Subcutaneous adipose tissue (tissue), 4 donors: ENCODE results near the gene ACSS3. TPM values are rescaled to one million over a fixed set of nuclear protein-coding genes. Genes with fewer than 3 reads are reported as not detected.

Experiments used
- CTCF ChIP-seq: fragments of 450-650 bp; IDR thresholded peaks from one replicate; pipeline ENCODE4 v1.5.1; 2016; ENCODE audit warnings: low read depth, mild to moderate bottlenecking, control low read depth, antibody characterized with exemption, moderate library complexity
- total RNA-seq, 4 donors: library from RNA; depleted of rRNA; stranded (reverse); fragments of >200 nt; gene quantifications; one replicate each; pipeline ENCODE4 v1.1.0, GENCODE V29; 2016

ACSS3 gene
- total RNA-seq, 4 donors from 2014 or later: 92.1 to 169 (median 134) TPM

GRCh38 chr12:81288651-81289050, 210.8 kb downstream of the ACSS3 start:
- TF ChIP-seq CTCF: no peak

- TF ChIP-seq CTCF: no peak
Measured at GRCh38 chr12:81294325-81295190, 216.7 kb downstream of the ACSS3 start.

GRCh38 chr12:81295251-81295650, 217.4 kb downstream of the ACSS3 start:
- no peak for TF ChIP-seq CTCF

GRCh38 chr12:81296556-81297305, 218.9 kb downstream of the ACSS3 start:
- TF ChIP-seq CTCF: no peak

GRCh38 chr12:81297601-81298000, 219.7 kb downstream of the ACSS3 start:
- no peak for TF ChIP-seq CTCF

GRCh38 chr12:81300454-81300853, 222.6 kb downstream of the ACSS3 start:
- no peak for TF ChIP-seq CTCF

- TF ChIP-seq CTCF: no peak
Measured at GRCh38 chr12:81303935-81304334, 226.1 kb downstream of the ACSS3 start.
